Ovary (tissue), 3 donors: ENCODE measurements around the gene MDFI.

Experiments used
- CTCF ChIP-seq, 3 donors: fragments of 450-650 bp in 2 of 3; fragments of 200-600 bp in 1 of 3; IDR thresholded peaks; one replicate each; pipeline versions ENCODE4 v1.5.1 to v1.8.0; 2016 to 2022; ENCODE audit warnings: antibody characterized with exemption in 3 of 3, mild to moderate bottlenecking in 1 of 3
- EP300 ChIP-seq: sonication (generic); formaldehyde crosslinking; IDR thresholded peaks from one replicate; pipeline ENCODE4 v1.6.1; 2017; ENCODE audit warnings: antibody characterized with exemption
- POLR2A ChIP-seq: fragments of 450-650 bp; IDR thresholded peaks from one replicate; pipeline ENCODE4 v1.6.1; 2017; ENCODE audit warnings: antibody characterized with exemption, mild to moderate bottlenecking, moderate library complexity
- donor health status: DM: no; HTN: no; CAD: no.

- TF ChIP-seq CTCF (IDR thresholded peaks at IDR 0.05) (no peak), POLR2A (no peak), EP300 (no peak)
Measured at GRCh38 chr6:41594326-41594725, 43.9 kb upstream of the MDFI start.
